Activated CD4-positive, alpha-beta T cell treated with anti-CD3 and anti-CD28 coated beads, Interleukin-2, Interleukin-4, amounts not matched to agents 100 ng/mL and 50 ng/mL, durations not matched to agents 16 hours and 8 hours (primary cell): ENCODE measurements around the gene TULP4.

Experiments
- DNase-seq: peaks from one replicate; pipeline ENCODE4 v3.0.0-alpha.2; 2020; ENCODE audit warnings: low spot score

TULP4 gene

DNA sequence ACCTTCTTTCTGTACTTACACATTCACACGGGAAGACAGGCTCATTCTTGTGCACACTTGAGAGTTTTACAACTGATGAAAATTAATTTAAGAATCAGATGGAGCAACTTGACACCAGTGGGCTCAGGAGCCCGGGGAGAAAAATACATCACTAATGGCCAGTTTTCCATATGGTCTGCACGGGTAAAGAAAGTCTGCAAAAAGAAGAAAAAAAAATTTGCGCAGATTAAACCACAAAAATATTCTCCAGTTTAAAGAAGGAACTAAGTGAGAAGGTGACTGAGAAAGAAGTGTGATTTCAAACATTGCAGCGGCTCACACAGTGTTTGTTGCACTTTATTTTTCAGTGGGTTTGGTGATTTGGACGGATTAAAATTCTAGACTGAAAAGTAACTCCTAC lies at the start of gene TULP4:
TSS of gene TULP4 (plus strand) at position 301 of the 400 bp plus-strand sequence. CDS start 1,552 bp downstream, outside the sequence.
- no peak for DNase-seq

DNA sequence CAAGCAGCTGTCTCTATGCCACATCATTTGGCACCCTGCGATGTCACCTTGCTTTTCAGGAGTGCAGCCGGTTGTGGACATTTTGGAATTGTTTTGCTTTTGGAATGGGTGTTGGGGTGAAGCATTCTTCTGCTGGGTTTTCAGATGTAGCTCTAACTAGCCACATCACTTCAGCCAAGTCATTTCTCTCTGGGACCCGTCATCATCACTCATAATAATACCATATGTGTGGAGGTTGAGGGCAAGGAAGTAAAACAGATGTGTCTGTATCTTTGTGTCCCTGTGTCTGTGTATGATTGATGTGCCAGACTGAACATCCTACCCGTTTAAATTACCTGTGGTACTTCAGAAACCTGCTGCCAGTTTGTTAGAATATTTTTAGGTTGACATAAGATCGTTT lies 49.5 kb upstream of the TULP4 start:
- DNase-seq = peak; percentile 63

GRCh38 chr6:158264180-158264579 lies 48.1 kb upstream of the TULP4 start:
- DNase-seq = no peak

DNA sequence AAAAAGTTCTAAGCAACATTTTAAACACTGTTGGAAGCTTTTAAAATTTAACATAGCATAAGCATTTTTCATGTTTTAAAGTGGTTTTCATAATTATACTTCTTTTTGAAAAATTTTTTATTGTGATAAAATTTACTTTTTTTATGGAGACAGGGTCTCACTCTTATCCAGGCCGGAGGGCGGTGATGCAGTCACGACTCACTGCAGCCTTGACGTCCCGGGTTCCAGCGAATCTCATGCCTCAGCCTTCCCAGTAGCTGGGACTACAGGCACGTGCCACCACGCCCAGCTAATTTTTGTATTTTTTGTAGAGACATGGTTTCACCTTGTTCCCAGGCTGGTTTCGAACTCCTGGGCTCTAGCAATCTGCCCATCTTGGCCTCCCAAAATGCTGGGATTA lies 46.1 kb upstream of the TULP4 start:
- no peak for DNase-seq

DNA sequence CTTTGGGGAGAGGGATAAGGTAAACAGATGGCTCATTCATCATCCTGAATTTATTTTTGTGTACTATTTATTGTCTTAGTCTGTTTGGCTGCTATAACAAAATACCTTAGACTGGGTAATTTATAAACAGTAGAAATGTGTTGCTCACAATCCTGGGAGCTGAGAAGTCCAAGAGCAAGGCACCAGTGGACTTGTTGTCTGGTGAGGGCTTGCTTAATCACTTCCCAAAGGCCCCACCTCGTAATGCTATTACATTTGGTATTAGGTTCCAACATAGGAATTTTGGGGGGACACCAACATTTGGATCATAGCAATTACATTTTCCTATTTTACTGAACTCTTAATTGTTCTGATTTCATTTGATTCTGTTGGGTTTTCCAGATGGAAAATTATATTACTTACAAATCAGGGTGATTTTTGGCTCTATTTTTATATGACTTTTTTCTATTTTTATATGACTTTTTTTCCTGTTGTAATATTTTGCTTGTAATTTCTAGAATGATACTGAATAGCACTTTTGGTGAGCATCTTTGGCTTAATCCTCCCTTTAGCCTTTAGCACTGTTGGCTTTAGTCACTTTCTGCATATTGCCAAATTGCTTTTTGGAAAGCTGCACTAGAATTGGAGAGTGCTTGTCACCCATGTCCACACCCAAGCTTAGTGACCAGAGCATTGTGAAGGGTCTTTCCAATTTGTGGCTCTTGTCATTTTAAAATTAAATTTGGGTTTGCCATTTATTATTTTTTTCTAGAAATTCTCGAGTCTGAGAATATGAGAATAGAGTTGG lies 43.7 kb upstream of the TULP4 start:
- no peak for DNase-seq

GRCh38 chr6:158269657-158270056 lies 42.6 kb upstream of the TULP4 start:
- no peak for DNase-seq

- DNase-seq = no peak
Measured at GRCh38 chr6:158270389-158271127, 41.7 kb upstream of the TULP4 start.

- DNase-seq = no peak
Measured at GRCh38 chr6:158272324-158272723, 39.9 kb upstream of the TULP4 start.

DNA sequence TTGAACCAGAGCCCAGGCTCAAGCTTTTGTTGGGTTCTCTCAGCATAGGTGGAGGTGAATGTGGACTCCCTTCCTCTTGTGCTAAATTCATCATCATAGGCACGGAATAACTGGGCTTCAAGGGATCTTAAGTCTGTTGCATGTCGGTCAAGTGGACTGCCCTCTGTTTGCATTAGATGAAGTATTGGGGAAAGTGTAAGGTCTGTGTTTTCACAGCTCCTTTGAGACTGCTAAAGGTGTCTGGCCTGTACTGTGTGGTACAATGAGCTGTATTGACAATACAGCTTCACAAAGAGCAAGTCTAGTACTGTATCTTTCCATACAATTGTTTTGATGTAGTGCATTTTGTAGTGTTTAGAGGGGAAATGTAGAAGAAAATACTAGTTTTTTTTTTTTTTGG lies 34.3 kb upstream of the TULP4 start:
- no peak for DNase-seq

DNA sequence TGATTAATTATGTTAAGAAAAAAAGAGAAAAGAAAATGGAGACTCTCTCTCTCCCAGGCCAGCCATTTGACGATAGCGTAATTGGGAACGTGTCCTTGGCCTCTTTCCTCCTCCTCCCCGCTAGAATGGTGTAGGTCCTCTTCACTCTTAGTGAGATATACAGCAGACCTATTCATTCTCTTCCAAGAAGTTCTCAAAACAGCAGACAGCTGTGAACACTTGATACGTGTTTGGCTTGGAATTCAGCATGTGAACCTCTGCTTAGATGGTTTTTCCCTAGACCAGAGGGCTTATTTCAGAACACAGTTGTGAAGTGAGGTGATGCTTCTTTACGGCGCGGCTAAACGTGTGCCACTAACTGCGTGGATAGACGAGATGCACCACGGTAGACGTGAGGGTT lies 32.6 kb upstream of the TULP4 start:
- no peak for DNase-seq

GRCh38 chr6:158283304-158283980 lies 28.8 kb upstream of the TULP4 start:
- DNase-seq = no peak

GRCh38 chr6:158284007-158284875 lies 28.0 kb upstream of the TULP4 start:
- peak; percentile 22 for DNase-seq

GRCh38 chr6:158284876-158285655 lies 27.2 kb upstream of the TULP4 start:
- DNase-seq = no peak

DNA sequence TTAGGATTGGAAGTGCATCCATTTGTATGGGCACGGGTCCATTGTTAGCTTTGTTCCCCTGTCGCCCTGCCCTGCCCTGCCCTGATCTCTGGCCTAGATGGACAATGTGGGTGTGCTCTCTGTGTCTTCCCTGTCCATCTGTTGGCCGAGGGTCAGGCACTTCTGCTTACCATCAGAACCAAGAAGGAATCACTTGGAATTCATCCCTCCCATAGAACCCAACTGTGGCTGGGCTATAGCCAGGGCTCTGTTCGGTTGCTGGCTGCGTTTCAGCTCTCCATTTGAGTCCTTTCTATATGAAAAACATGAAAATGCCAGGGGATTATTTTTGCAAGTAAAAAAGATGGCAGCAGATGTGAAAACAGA lies 26.6 kb upstream of the TULP4 start:
- no peak for DNase-seq

- no peak for DNase-seq
Measured at GRCh38 chr6:158286413-158286812, 25.9 kb upstream of the TULP4 start.

DNA sequence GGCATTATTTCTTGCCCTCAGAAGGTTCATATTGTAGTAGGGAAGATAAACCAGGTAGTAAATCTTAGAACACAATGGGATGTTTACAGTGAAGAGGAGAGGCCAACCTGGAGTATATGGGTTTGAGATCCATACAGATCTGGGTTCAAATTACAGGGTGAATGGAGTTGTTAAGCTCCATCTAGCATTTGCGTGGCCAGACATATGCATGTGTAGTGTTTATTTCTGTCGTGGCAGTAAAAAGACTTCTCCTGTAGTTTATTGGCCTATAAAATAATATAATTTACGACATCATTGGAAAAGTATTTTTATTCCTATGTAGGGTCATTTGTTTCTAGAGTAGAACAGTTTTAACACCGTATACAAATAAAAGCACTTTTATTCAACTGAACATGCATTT lies 25.2 kb upstream of the TULP4 start:
- DNase-seq = no peak

- DNase-seq = peak; percentile 25
Measured at GRCh38 chr6:158290040-158290439, 22.2 kb upstream of the TULP4 start.

GRCh38 chr6:158290659-158291058 lies 21.6 kb upstream of the TULP4 start:
- DNase-seq = peak; percentile 80

DNA sequence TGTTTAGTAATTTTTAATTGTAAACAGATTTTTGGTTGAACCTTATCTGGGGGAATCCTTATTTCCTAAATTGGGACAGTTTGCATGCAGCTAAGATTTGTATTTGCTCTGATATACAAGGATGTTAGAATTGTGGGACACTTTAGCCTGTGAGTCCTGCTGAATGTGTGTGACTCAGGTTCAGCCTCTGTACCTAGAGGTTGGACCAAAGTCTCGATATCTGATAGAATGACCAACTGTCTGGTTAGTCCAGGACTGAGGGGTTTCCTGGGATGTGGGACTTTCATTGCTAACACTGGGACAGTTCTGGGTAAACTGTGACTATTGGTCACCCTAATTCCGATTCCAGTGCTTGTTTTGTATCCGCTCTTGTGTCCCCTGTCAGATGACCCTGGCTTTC lies 20.2 kb upstream of the TULP4 start:
- no peak for DNase-seq

- DNase-seq = no peak
Measured at GRCh38 chr6:158293122-158293521, 19.1 kb upstream of the TULP4 start.
